ENCODE measurements around the gene FOXF1. TPM values are rescaled to one million over a fixed set of nuclear protein-coding genes. Genes with fewer than 3 reads are reported as not detected.
A peak's percentile ranks its signal among the peaks of the same experiment; 100 is the strongest.

The FOXF1 gene
- total and polyA plus RNA-seq, 2 donors: 0.05 to 0.55 TPM

GRCh38 chr16:86554917-86555703 lies 44.8 kb downstream of the FOXF1 start, which contains the start of gene MTHFSD:
MTHFSD (minus strand) TSS chr16:86555235; CDS start chr16:86555184, 51 bp downstream.
- peak within 1 kb of the TSS; percentile 75 to 84 for H3K27ac ChIP-seq (ENCODE audit: low read depth in 1 of 2, low read length in 1 of 2)

GRCh38 chr16:86555704-86556075 lies 45.4 kb downstream of the FOXF1 start:
- H3K4me3 ChIP-seq (ENCODE audit: low read length in 2 of 2): peak overlapping the region; percentile 94 to 95
- WGBS: 48% methylated on average over 17 of the region's 17 CpGs
- no peak for DNase-seq (ENCODE audit: low read depth in 6 of 9, low spot score in 9 of 9)
- H3K9me3 ChIP-seq (ENCODE audit: control insufficient read depth in 2 of 2, insufficient read depth in 1 of 2, low read length in 1 of 2): no peaks in the 10 kb centered on the region
- peaks cover 9 to 12% of the 10 kb centered on the region in 2 donors for H3K27me3 ChIP-seq (ENCODE audit: control insufficient read depth in 2 of 2, insufficient read depth in 1 of 2, low read length in 1 of 2)
- peaks cover 12 to 20% of the 10 kb centered on the region in 2 donors for H3K4me1 ChIP-seq (ENCODE audit: control insufficient read depth in 2 of 2, insufficient read depth in 2 of 2, low read length in 2 of 2)
- H3K36me3 ChIP-seq (ENCODE audit: control insufficient read depth in 2 of 2, insufficient read depth in 2 of 2, low read length in 1 of 2): peaks cover 4 to 6% of the 10 kb centered on the region in 2 donors
- H3K27ac ChIP-seq (ENCODE audit: low read depth in 1 of 2, low read length in 1 of 2): no peak overlapping the region

More at GRCh38 chr16:86554917-86555703, 44.8 kb downstream of the FOXF1 start, which contains the start of gene MTHFSD:
- Histone ChIP-seq H3K9me3 (ENCODE audit: control insufficient read depth in 2 of 2, insufficient read depth in 1 of 2, low read length in 1 of 2) (no peaks in the 10 kb centered on the region), H3K36me3 (ENCODE audit: control insufficient read depth in 2 of 2, insufficient read depth in 2 of 2, low read length in 1 of 2) (peaks cover 4 to 9% of the 10 kb centered on the region in 2 donors), H3K4me3 (ENCODE audit: low read length in 2 of 2) (peak within 1 kb of the TSS; percentile 94 to 95), H3K27me3 (ENCODE audit: control insufficient read depth in 2 of 2, insufficient read depth in 1 of 2, low read length in 1 of 2) (peaks cover 9 to 12% of the 10 kb centered on the region in 2 donors), H3K4me1 (ENCODE audit: control insufficient read depth in 2 of 2, insufficient read depth in 2 of 2, low read length in 2 of 2) (peaks cover 16 to 25% of the 10 kb centered on the region in 2 donors)
- 4% methylated on average over 70 of the region's 70 CpGs for WGBS
- peak; percentile 76 to 96 (median 91) for DNase-seq (ENCODE audit: low read depth in 6 of 9, low spot score in 9 of 9)

GRCh38 chr16:86556576-86556975 lies 46.2 kb downstream of the FOXF1 start:
- WGBS: 73% methylated on average over 5 of the region's 5 CpGs
- peaks cover 12 to 17% of the 10 kb centered on the region in 2 donors for H3K4me1 ChIP-seq (ENCODE audit: control insufficient read depth in 2 of 2, insufficient read depth in 2 of 2, low read length in 2 of 2)
- no peaks in the 10 kb centered on the region for H3K9me3 ChIP-seq (ENCODE audit: control insufficient read depth in 2 of 2, insufficient read depth in 1 of 2, low read length in 1 of 2)
- H3K27ac ChIP-seq (ENCODE audit: low read depth in 1 of 2, low read length in 1 of 2): no peak overlapping the region
- H3K36me3 ChIP-seq (ENCODE audit: control insufficient read depth in 2 of 2, insufficient read depth in 2 of 2, low read length in 1 of 2): peaks cover 0 to 3% of the 10 kb centered on the region in 2 donors
- no peak overlapping the region for H3K4me3 ChIP-seq (ENCODE audit: low read length in 2 of 2)
- DNase-seq (ENCODE audit: low read depth in 6 of 9, low spot score in 9 of 9): no peak
- H3K27me3 ChIP-seq (ENCODE audit: control insufficient read depth in 2 of 2, insufficient read depth in 1 of 2, low read length in 1 of 2): peaks cover 9 to 16% of the 10 kb centered on the region in 2 donors

- H3K9me3 ChIP-seq (ENCODE audit: control insufficient read depth in 2 of 2, insufficient read depth in 1 of 2, low read length in 1 of 2): no peaks in the 10 kb centered on the region
- no peak overlapping the region for H3K27ac ChIP-seq (ENCODE audit: low read depth in 1 of 2, low read length in 1 of 2)
- DNase-seq (ENCODE audit: low read depth in 6 of 9, low spot score in 9 of 9): no peak
- H3K4me3 ChIP-seq (ENCODE audit: low read length in 2 of 2): no peak overlapping the region
- peaks cover 12 to 14% of the 10 kb centered on the region in 2 donors for H3K4me1 ChIP-seq (ENCODE audit: control insufficient read depth in 2 of 2, insufficient read depth in 2 of 2, low read length in 2 of 2)
- WGBS: 90% methylated on average over 4 of the region's 4 CpGs
- no peaks in the 10 kb centered on the region for H3K36me3 ChIP-seq (ENCODE audit: control insufficient read depth in 2 of 2, insufficient read depth in 2 of 2, low read length in 1 of 2)
- peaks cover 9 to 19% of the 10 kb centered on the region in 2 donors for H3K27me3 ChIP-seq (ENCODE audit: control insufficient read depth in 2 of 2, insufficient read depth in 1 of 2, low read length in 1 of 2)
Measured at GRCh38 chr16:86557587-86557986, 47.3 kb downstream of the FOXF1 start.

GRCh38 chr16:86558355-86559193 lies 48.2 kb downstream of the FOXF1 start:
- H3K9me3 ChIP-seq (ENCODE audit: control insufficient read depth in 2 of 2, insufficient read depth in 1 of 2, low read length in 1 of 2): no peaks in the 10 kb centered on the region
- H3K4me3 ChIP-seq (ENCODE audit: low read length in 2 of 2): no peak overlapping the region
- peaks cover 12 to 17% of the 10 kb centered on the region in 2 donors for H3K4me1 ChIP-seq (ENCODE audit: control insufficient read depth in 2 of 2, insufficient read depth in 2 of 2, low read length in 2 of 2)
- WGBS: 88% methylated on average over 28 of the region's 28 CpGs
- no peaks in the 10 kb centered on the region for H3K36me3 ChIP-seq (ENCODE audit: control insufficient read depth in 2 of 2, insufficient read depth in 2 of 2, low read length in 1 of 2)
- no peak for DNase-seq (ENCODE audit: low read depth in 6 of 9, low spot score in 9 of 9)
- H3K27ac ChIP-seq (ENCODE audit: low read depth in 1 of 2, low read length in 1 of 2): no peak overlapping the region
- H3K27me3 ChIP-seq (ENCODE audit: control insufficient read depth in 2 of 2, insufficient read depth in 1 of 2, low read length in 1 of 2): peaks cover 17 to 28% of the 10 kb centered on the region in 2 donors

- Histone ChIP-seq H3K4me1 (ENCODE audit: control insufficient read depth in 2 of 2, insufficient read depth in 2 of 2, low read length in 2 of 2) (peaks cover 8 to 15% of the 10 kb centered on the region in 2 donors), H3K9me3 (ENCODE audit: control insufficient read depth in 2 of 2, insufficient read depth in 1 of 2, low read length in 1 of 2) (no peaks in the 10 kb centered on the region), H3K27me3 (ENCODE audit: control insufficient read depth in 2 of 2, insufficient read depth in 1 of 2, low read length in 1 of 2) (peaks cover 28 to 39% of the 10 kb centered on the region in 2 donors), H3K36me3 (ENCODE audit: control insufficient read depth in 2 of 2, insufficient read depth in 2 of 2, low read length in 1 of 2) (no peaks in the 10 kb centered on the region), H3K4me3 (ENCODE audit: low read length in 2 of 2) (no peak overlapping the region), H3K27ac (ENCODE audit: low read depth in 1 of 2, low read length in 1 of 2) (no peak overlapping the region)
- WGBS: 94% methylated on average over 9 of the region's 9 CpGs
- DNase-seq (ENCODE audit: low read depth in 6 of 9, low spot score in 9 of 9): no peak
Measured at GRCh38 chr16:86559802-86560305, 49.5 kb downstream of the FOXF1 start.

GRCh38 chr16:86562356-86562755 lies 52.0 kb downstream of the FOXF1 start:
- H3K27ac ChIP-seq (ENCODE audit: low read depth in 1 of 2, low read length in 1 of 2): no peak overlapping the region
- no peak for DNase-seq (ENCODE audit: low read depth in 6 of 9, low spot score in 9 of 9)
- no peaks in the 10 kb centered on the region for H3K36me3 ChIP-seq (ENCODE audit: control insufficient read depth in 2 of 2, insufficient read depth in 2 of 2, low read length in 1 of 2)
- peaks cover 48 to 58% of the 10 kb centered on the region in 2 donors for H3K27me3 ChIP-seq (ENCODE audit: control insufficient read depth in 2 of 2, insufficient read depth in 1 of 2, low read length in 1 of 2)
- peaks cover 6 to 10% of the 10 kb centered on the region in 2 donors for H3K4me1 ChIP-seq (ENCODE audit: control insufficient read depth in 2 of 2, insufficient read depth in 2 of 2, low read length in 2 of 2)
- WGBS: 80% methylated on average over 6 of the region's 6 CpGs
- no peak overlapping the region for H3K4me3 ChIP-seq (ENCODE audit: low read length in 2 of 2)
- no peaks in the 10 kb centered on the region for H3K9me3 ChIP-seq (ENCODE audit: control insufficient read depth in 2 of 2, insufficient read depth in 1 of 2, low read length in 1 of 2)

- Histone ChIP-seq H3K36me3 (ENCODE audit: control insufficient read depth in 2 of 2, insufficient read depth in 2 of 2, low read length in 1 of 2) (no peaks in the 10 kb centered on the region), H3K27ac (ENCODE audit: low read depth in 1 of 2, low read length in 1 of 2) (no peak overlapping the region), H3K4me1 (ENCODE audit: control insufficient read depth in 2 of 2, insufficient read depth in 2 of 2, low read length in 2 of 2) (peaks cover 6 to 10% of the 10 kb centered on the region in 2 donors), H3K9me3 (ENCODE audit: control insufficient read depth in 2 of 2, insufficient read depth in 1 of 2, low read length in 1 of 2) (no peaks in the 10 kb centered on the region), H3K4me3 (ENCODE audit: low read length in 2 of 2) (peak overlapping the region in 1 of 2 donors; percentile 8), H3K27me3 (ENCODE audit: control insufficient read depth in 2 of 2, insufficient read depth in 1 of 2, low read length in 1 of 2) (peaks cover 57 to 69% of the 10 kb centered on the region in 2 donors)
- WGBS: under 1% methylated on average over 41 of the region's 41 CpGs
- peak; percentile 59 to 94 (median 84) for DNase-seq (ENCODE audit: low read depth in 6 of 9, low spot score in 9 of 9)
Measured at GRCh38 chr16:86563469-86564345, 53.4 kb downstream of the FOXF1 start.

All from thymus (tissue), 11 donors.